OCI-LY7 (cell line): ENCODE measurements around the gene TPST2. TPM values are rescaled to one million over a fixed set of nuclear protein-coding genes. Genes with fewer than 3 reads are reported as not detected.

ENCODE experiments used
- BruUV-seq: library from RNA; stranded (reverse); fragments of 400-500 nt; replicated peaks from 2 replicates; lab custom pipeline; 2021; lab: Mats Ljungman, UMichigan
- CTCF ChIA-PET: fragments of 300-600 bp; sonication (Branson Sonifier 250); formaldehyde crosslinking; loops from one replicate; lab custom pipeline; 2022; ENCODE audit warnings: antibody characterized with exemption; ENCODE audit not compliant: unreplicated experiment; lab: Charles Lee
- POLR2A ChIA-PET: fragments of 300-600 bp; sonication (Branson Sonifier 250); formaldehyde crosslinking; loops from one replicate; lab custom pipeline; 2022; ENCODE audit warnings: antibody characterized with exemption; lab: Charles Lee
- DNase-seq: peaks from one replicate; pipeline ENCODE4 v3.0.0-alpha.2; 2015; ENCODE audit warnings: low spot score
- H2AFZ ChIP-seq: fragments of 200-600 bp; sonication (generic), shearing (Covaris generic); 2 replicates; pipeline ENCODE4 v1.6.1; 2014; ENCODE audit warnings: mild to moderate bottlenecking, antibody characterized with exemption, low read length, moderate library complexity
- H3K27ac ChIP-seq: fragments of 200-600 bp; sonication (generic); 2 replicates; pipeline ENCODE4 v1.5.1; 2014; ENCODE audit warnings: mixed run types, low read depth, mild to moderate bottlenecking, moderate library complexity, low read length, inconsistent platforms; ENCODE audit not compliant: poor library complexity, severe bottlenecking
- H3K36me3 ChIP-seq: fragments of 200-600 bp; sonication (generic); 2 replicates; pipeline ENCODE4 v1.6.1; 2014; ENCODE audit warnings: mild to moderate bottlenecking, antibody characterized with exemption, low read length, moderate library complexity, mixed read lengths; ENCODE audit not compliant: insufficient read depth
- H3K4me1 ChIP-seq: fragments of 200-600 bp; sonication (generic); 2 replicates; pipeline ENCODE4 v1.5.1; 2014; ENCODE audit warnings: mild to moderate bottlenecking, low read length; ENCODE audit not compliant: insufficient read depth, poor library complexity, severe bottlenecking
- H3K4me2 ChIP-seq: fragments of 200-600 bp; sonication (generic); 2 replicates; pipeline ENCODE4 v1.6.1; 2014; ENCODE audit warnings: mild to moderate bottlenecking, low read length
- H3K4me3 ChIP-seq: fragments of 200-600 bp; sonication (generic); 2 replicates; pipeline ENCODE4 v1.5.1; 2014; ENCODE audit warnings: mild to moderate bottlenecking, low read depth, low read length; ENCODE audit not compliant: poor library complexity, severe bottlenecking
- H3K79me2 ChIP-seq: fragments of 200-600 bp; sonication (generic); 2 replicates; pipeline ENCODE4 v1.6.1; 2016; ENCODE audit warnings: low read depth, mild to moderate bottlenecking, low read length, moderate library complexity, mixed read lengths; ENCODE audit not compliant: insufficient read depth
- H3K9me2 ChIP-seq: fragments of 200-600 bp; sonication (generic); 2 replicates; pipeline ENCODE4 v1.6.1; 2016; ENCODE audit warnings: mild to moderate bottlenecking, low read length, mixed read lengths; ENCODE audit not compliant: insufficient read depth
- H3K9me3 ChIP-seq: fragments of 200-600 bp; sonication (generic); 2 replicates; pipeline ENCODE4 v1.6.1; 2014; ENCODE audit warnings: mild to moderate bottlenecking, mixed run types, low read length, mixed read lengths
- H4K20me1 ChIP-seq: fragments of 200-600 bp; sonication (generic); 2 replicates; pipeline ENCODE4 v1.6.1; 2014; ENCODE audit warnings: mild to moderate bottlenecking, antibody characterized with exemption, low read length, moderate library complexity, mixed read lengths; ENCODE audit not compliant: insufficient read depth
- EZH2phosphoT487 ChIP-seq: fragments of 200-600 bp; sonication (generic); IDR thresholded peaks from 2 replicates; pipeline ENCODE4 v1.6.1; 2018; ENCODE audit warnings: low read depth, borderline replicate concordance, mild to moderate bottlenecking, mixed run types, antibody characterized with exemption, low read length, moderate library complexity, mixed read lengths
- intact Hi-C: fragments of 100-400 bp; cut with micrococcal nuclease; formaldehyde crosslinking; loops from one replicate; pipeline ENCODE4 v1.10.0; 2022; ENCODE audit not compliant: unreplicated experiment
- total RNA-seq, 2 experiments: library from RNA; depleted of rRNA in 1 of 2; stranded (reverse); fragments of >200 nt in 1 of 2; shearing (Covaris generic) in 1 of 2; gene quantifications; 2 replicates each; pipeline ENCODE4 v1.2.3, GENCODE V29; 2014 to 2022
- TF ChIP-seq, protein P1 (sequence below): fragments of 200-600 bp; sonication (generic); conservative IDR thresholded peaks from 2 replicates; pipeline ENCODE4 v1.5.1; 2014; ENCODE audit warnings: mild to moderate bottlenecking, antibody characterized with exemption, low read length, moderate library complexity, mixed read lengths

Gene TPST2
- total RNA-seq, 2 experiments from 2014 or later: 12.5 to 19.1 TPM

DNA sequence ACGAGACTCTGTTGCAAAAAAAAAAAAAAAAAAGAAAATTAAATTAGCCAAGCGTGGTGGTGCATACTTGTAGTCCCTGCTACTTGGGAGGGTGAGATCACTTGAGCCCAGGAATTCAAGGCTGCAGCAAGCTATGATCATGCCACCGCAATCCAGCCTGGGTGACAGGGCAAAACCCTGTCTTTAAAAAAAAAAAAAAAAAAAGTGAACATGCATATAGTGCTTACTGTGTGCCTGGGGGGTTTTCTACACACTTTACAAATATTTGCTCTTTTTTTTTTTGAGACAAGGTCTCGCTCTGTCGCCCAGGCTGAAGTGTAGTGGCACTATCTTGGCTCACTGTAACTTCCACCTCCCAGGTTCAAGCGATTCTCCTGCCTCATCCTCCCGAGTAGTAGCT, 12.9 kb downstream of the TPST2 start:
- DNase-seq: no peak
- BruUV-seq: no TSS peak
- H4K20me1 ChIP-seq: no peaks in the 10 kb centered on the region

DNA sequence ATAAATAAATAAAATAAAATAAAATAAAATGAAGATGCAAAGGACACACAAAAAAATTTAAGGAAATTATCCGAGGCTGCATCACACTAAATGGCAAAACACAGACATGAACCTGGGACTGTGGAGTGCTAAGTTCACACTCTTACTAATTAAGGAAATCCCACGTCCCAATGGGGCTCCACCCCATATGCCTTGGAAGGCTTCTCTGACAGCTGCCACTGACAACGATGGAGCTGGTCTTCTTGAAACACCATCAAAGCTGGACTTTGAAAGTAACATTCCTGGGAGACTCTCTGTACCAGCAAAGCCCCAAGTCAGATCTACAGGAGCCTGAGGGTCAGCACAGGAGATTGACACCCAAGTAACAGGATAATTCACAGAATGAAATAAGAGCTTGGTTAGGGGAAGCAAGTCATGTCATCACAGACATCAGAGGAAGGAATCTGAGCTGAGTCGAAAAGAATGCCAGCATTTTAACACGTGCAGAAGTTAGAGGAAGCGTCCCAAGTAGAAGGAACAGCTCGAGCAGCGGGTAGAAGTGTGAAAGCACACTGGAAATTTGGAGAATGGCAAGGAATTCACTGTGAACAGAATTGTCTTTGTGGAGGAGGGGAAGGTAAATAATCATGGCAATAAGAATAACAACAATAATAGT, 13.8 kb downstream of the TPST2 start:
- no peak overlapping the region for H3K4me2 ChIP-seq
- no peaks in the 10 kb centered on the region for H4K20me1 ChIP-seq
- no TSS peak for BruUV-seq
- no peaks in the 10 kb centered on the region for H3K9me2 ChIP-seq
- no peak for DNase-seq
- ChIA-PET CTCF (no interaction called here), POLR2A (interaction anchor here (0.7 kb wide), 1 partner anchor 12 kb away, joined by 5 read pairs; no protein-coding TSS in a partner anchor)
- no peak overlapping the region for H3K27ac ChIP-seq
- H3K36me3 ChIP-seq: no peaks in the 10 kb centered on the region
- no peak overlapping the region for H2AFZ ChIP-seq
- no peaks in the 10 kb centered on the region for H3K9me3 ChIP-seq
- TF ChIP-seq EZH2phosphoT487: no peak
- TF ChIP-seq, protein P1, sequence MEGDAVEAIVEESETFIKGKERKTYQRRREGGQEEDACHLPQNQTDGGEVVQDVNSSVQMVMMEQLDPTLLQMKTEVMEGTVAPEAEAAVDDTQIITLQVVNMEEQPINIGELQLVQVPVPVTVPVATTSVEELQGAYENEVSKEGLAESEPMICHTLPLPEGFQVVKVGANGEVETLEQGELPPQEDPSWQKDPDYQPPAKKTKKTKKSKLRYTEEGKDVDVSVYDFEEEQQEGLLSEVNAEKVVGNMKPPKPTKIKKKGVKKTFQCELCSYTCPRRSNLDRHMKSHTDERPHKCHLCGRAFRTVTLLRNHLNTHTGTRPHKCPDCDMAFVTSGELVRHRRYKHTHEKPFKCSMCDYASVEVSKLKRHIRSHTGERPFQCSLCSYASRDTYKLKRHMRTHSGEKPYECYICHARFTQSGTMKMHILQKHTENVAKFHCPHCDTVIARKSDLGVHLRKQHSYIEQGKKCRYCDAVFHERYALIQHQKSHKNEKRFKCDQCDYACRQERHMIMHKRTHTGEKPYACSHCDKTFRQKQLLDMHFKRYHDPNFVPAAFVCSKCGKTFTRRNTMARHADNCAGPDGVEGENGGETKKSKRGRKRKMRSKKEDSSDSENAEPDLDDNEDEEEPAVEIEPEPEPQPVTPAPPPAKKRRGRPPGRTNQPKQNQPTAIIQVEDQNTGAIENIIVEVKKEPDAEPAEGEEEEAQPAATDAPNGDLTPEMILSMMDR: no peak
- intact Hi-C loops: loop anchor here (5.0 kb wide), 1 partner anchor 39 kb away; no protein-coding TSS in a partner anchor
- peaks cover 31% of the 10 kb centered on the region for H3K4me1 ChIP-seq
- H3K79me2 ChIP-seq: 0 out of 2 replicates have a peak, but pooled peaks cover 6% of the 10 kb centered on the region
- no peak overlapping the region for H3K4me3 ChIP-seq

More for the DNA sequence above, 12.9 kb downstream of the TPST2 start:
- Histone ChIP-seq H2AFZ (no peak overlapping the region), H3K27ac (no peak overlapping the region), H3K4me2 (no peak overlapping the region), H3K4me3 (no peak overlapping the region), H3K9me3 (no peaks in the 10 kb centered on the region), H3K79me2 (0 out of 2 replicates have a peak, but pooled peaks cover 10% of the 10 kb centered on the region), H3K4me1 (peaks cover 36% of the 10 kb centered on the region), H3K9me2 (no peaks in the 10 kb centered on the region), H3K36me3 (no peaks in the 10 kb centered on the region)
- ChIA-PET CTCF (no interaction called here), POLR2A (interaction anchor here (0.6 kb wide), 1 partner anchor 24 kb away, joined by 3 read pairs; no protein-coding TSS in a partner anchor)
- intact Hi-C loops: loop anchor here (5.0 kb wide), 1 partner anchor 40 kb away; no protein-coding TSS in a partner anchor
- no peak for TF ChIP-seq EZH2phosphoT487
- TF ChIP-seq, protein P1: no peak
